ENCODE measurements around the gene SND1. TPM values are rescaled to one million over a fixed set of nuclear protein-coding genes. Genes with fewer than 3 reads are reported as not detected.

SND1 gene
- total and polyA plus RNA-seq, 7 experiments from 2014 or later, result 68.6 to 253 (median 137) TPM

- Histone ChIP-seq H3K36me3 (ENCODE audit: control insufficient read depth in 2 of 3, insufficient read depth in 3 of 3, low read length in 3 of 3) (peaks cover 0 to 14% (median 0%) of the 10 kb centered on the region in 3 experiments), H3K4me3 (ENCODE audit: low read length) (no peak overlapping the region), H3K27me3 (ENCODE audit: control insufficient read depth in 2 of 2, insufficient read depth in 2 of 2, low read length in 2 of 2) (no peaks in the 10 kb centered on the region), H3K4me1 (ENCODE audit: control insufficient read depth in 2 of 2, insufficient read depth in 2 of 2, low read length in 2 of 2) (peaks cover 0 to 9% of the 10 kb centered on the region in 2 donors), H3K27ac (ENCODE audit: low read depth, low read length) (no peak overlapping the region), H3K9me3 (ENCODE audit: control insufficient read depth in 2 of 3, low read length in 3 of 3) (no peaks in the 10 kb centered on the region)
- Mint-ChIP-seq H3K27ac (peak overlapping the region in 8 of 9 donors; percentile 1 to 81 (median 44)), H3K36me3 (peaks cover 0 to 26% (median 2%) of the 10 kb centered on the region in 5 donors), H3K4me1 (peaks cover 23 to 64% (median 42%) of the 10 kb centered on the region in 7 donors), H3K4me3 (peak overlapping the region; percentile 20 to 88 (median 72)), H3K27me3 (no peaks in the 10 kb centered on the region), H3K9me3 (no peaks in the 10 kb centered on the region)
- ATAC-seq, result no peak
- intact Hi-C loops (cut with micrococcal nuclease), result loop anchor here in 1 of 2 donors (1.0 kb wide), 1 partner anchor 12 kb away; no protein-coding TSS in a partner anchor
- POLR2A ChIA-PET, result interaction anchor here (0.5 kb wide), 1 partner anchor 38 kb away, joined by 3 read pairs; no protein-coding TSS in a partner anchor
- DNase-seq, result peak in 5 of 9 donors; percentile 14 to 26 (median 20)
- CTCF ChIA-PET, result no interaction called here
Observed at GRCh38 chr7:128071376-128071775, 419.4 kb downstream of the SND1 start.

GRCh38 chr7:128071801-128072200 is 419.8 kb downstream of the SND1 start:
- H3K4me3 Mint-ChIP-seq, result peak overlapping the region in 9 of 10 donors; percentile 49 to 88 (median 73)
- H3K27ac Mint-ChIP-seq, result peak overlapping the region in 7 of 9 donors; percentile 1 to 81 (median 44)
- H3K36me3 Mint-ChIP-seq, result peaks cover 0 to 23% (median 2%) of the 10 kb centered on the region in 5 donors
- H3K4me1 Mint-ChIP-seq, result peaks cover 23 to 62% (median 42%) of the 10 kb centered on the region in 7 donors
- H3K4me1 ChIP-seq (ENCODE audit: control insufficient read depth in 2 of 2, insufficient read depth in 2 of 2, low read length in 2 of 2), result peaks cover 0 to 9% of the 10 kb centered on the region in 2 donors
- POLR2A ChIA-PET, result interaction anchor here (0.5 kb wide), 1 partner anchor 37 kb away, joined by 3 read pairs; no protein-coding TSS in a partner anchor
- intact Hi-C loops (cut with micrococcal nuclease), result loop anchor here in 1 of 2 donors (1.0 kb wide), 1 partner anchor 12 kb away; no protein-coding TSS in a partner anchor
- no peak for DNase-seq
- H3K9me3 ChIP-seq (ENCODE audit: control insufficient read depth in 2 of 3, low read length in 3 of 3), result no peaks in the 10 kb centered on the region
- H3K36me3 ChIP-seq (ENCODE audit: control insufficient read depth in 2 of 3, insufficient read depth in 3 of 3, low read length in 3 of 3), result peaks cover 0 to 18% (median 0%) of the 10 kb centered on the region in 3 experiments
- no peaks in the 10 kb centered on the region for H3K9me3 Mint-ChIP-seq
- H3K27me3 Mint-ChIP-seq, result no peaks in the 10 kb centered on the region
- CTCF ChIA-PET, result no interaction called here
- no peak for ATAC-seq
- H3K27me3 ChIP-seq (ENCODE audit: control insufficient read depth in 2 of 2, insufficient read depth in 2 of 2, low read length in 2 of 2), result no peaks in the 10 kb centered on the region
- no peak overlapping the region for H3K4me3 ChIP-seq (ENCODE audit: low read length)
- H3K27ac ChIP-seq (ENCODE audit: low read depth, low read length), result no peak overlapping the region

- no peaks in the 10 kb centered on the region for H3K9me3 ChIP-seq (ENCODE audit: control insufficient read depth in 2 of 3, low read length in 3 of 3)
- CTCF ChIA-PET, result no interaction called here
- peaks cover 0 to 9% of the 10 kb centered on the region in 2 donors for H3K4me1 ChIP-seq (ENCODE audit: control insufficient read depth in 2 of 2, insufficient read depth in 2 of 2, low read length in 2 of 2)
- H3K36me3 Mint-ChIP-seq, result peaks cover 0 to 21% (median 2%) of the 10 kb centered on the region in 5 donors
- ATAC-seq (no peak), DNase-seq (no peak)
- H3K27me3 Mint-ChIP-seq, result no peaks in the 10 kb centered on the region
- POLR2A ChIA-PET, result no interaction called here
- H3K27ac Mint-ChIP-seq, result peak overlapping the region in 1 of 9 donors; percentile 22
- no peaks in the 10 kb centered on the region for H3K27me3 ChIP-seq (ENCODE audit: control insufficient read depth in 2 of 2, insufficient read depth in 2 of 2, low read length in 2 of 2)
- peaks cover 15 to 43% (median 29%) of the 10 kb centered on the region in 7 donors for H3K4me1 Mint-ChIP-seq
- intact Hi-C loops (cut with micrococcal nuclease), result no loop called here
- H3K27ac ChIP-seq (ENCODE audit: low read depth, low read length), result no peak overlapping the region
- no peaks in the 10 kb centered on the region for H3K9me3 Mint-ChIP-seq
- H3K36me3 ChIP-seq (ENCODE audit: control insufficient read depth in 2 of 3, insufficient read depth in 3 of 3, low read length in 3 of 3), result peaks cover 0 to 34% (median 0%) of the 10 kb centered on the region in 3 experiments
- no peak overlapping the region for H3K4me3 ChIP-seq (ENCODE audit: low read length)
- peak overlapping the region in 1 of 10 donors; percentile 51 for H3K4me3 Mint-ChIP-seq
Observed at GRCh38 chr7:128073671-128074310, 421.8 kb downstream of the SND1 start.

- ChIA-PET CTCF (no interaction called here), POLR2A (no interaction called here)
- no peaks in the 10 kb centered on the region for H3K9me3 Mint-ChIP-seq
- H3K4me3 Mint-ChIP-seq, result peak overlapping the region in 1 of 10 donors; percentile 51
- no peaks in the 10 kb centered on the region for H3K27me3 Mint-ChIP-seq
- peaks cover 15 to 37% (median 26%) of the 10 kb centered on the region in 7 donors for H3K4me1 Mint-ChIP-seq
- no peak overlapping the region for H3K4me3 ChIP-seq (ENCODE audit: low read length)
- intact Hi-C loops (cut with micrococcal nuclease), result no loop called here
- H3K9me3 ChIP-seq (ENCODE audit: control insufficient read depth in 2 of 3, low read length in 3 of 3), result no peaks in the 10 kb centered on the region
- H3K27ac Mint-ChIP-seq, result no peak overlapping the region
- ATAC-seq (no peak), DNase-seq (no peak)
- peaks cover 0 to 19% (median 2%) of the 10 kb centered on the region in 5 donors for H3K36me3 Mint-ChIP-seq
- no peak overlapping the region for H3K27ac ChIP-seq (ENCODE audit: low read depth, low read length)
- H3K27me3 ChIP-seq (ENCODE audit: control insufficient read depth in 2 of 2, insufficient read depth in 2 of 2, low read length in 2 of 2), result no peaks in the 10 kb centered on the region
- peaks cover 0 to 38% (median 0%) of the 10 kb centered on the region in 3 experiments for H3K36me3 ChIP-seq (ENCODE audit: control insufficient read depth in 2 of 3, insufficient read depth in 3 of 3, low read length in 3 of 3)
- peaks cover 0 to 9% of the 10 kb centered on the region in 2 donors for H3K4me1 ChIP-seq (ENCODE audit: control insufficient read depth in 2 of 2, insufficient read depth in 2 of 2, low read length in 2 of 2)
Observed at GRCh38 chr7:128074336-128074735, 422.3 kb downstream of the SND1 start.

GRCh38 chr7:128074736-128075135 is 422.7 kb downstream of the SND1 start:
- POLR2A ChIA-PET, result no interaction called here
- no peak for ATAC-seq
- intact Hi-C loops (cut with micrococcal nuclease), result no loop called here

GRCh38 chr7:128075242-128076095 is 423.5 kb downstream of the SND1 start:
- Mint-ChIP-seq H3K4me3 (no peak overlapping the region), H3K4me1 (peaks cover 11 to 28% (median 19%) of the 10 kb centered on the region in 7 donors), H3K36me3 (peaks cover 0 to 20% (median 2%) of the 10 kb centered on the region in 5 donors), H3K9me3 (no peaks in the 10 kb centered on the region), H3K27me3 (no peaks in the 10 kb centered on the region), H3K27ac (no peak overlapping the region)
- H3K36me3 ChIP-seq (ENCODE audit: control insufficient read depth in 2 of 3, insufficient read depth in 3 of 3, low read length in 3 of 3), result peaks cover 0 to 45% (median 0%) of the 10 kb centered on the region in 3 experiments
- DNase-seq (no peak), ATAC-seq (no peak)
- intact Hi-C loops (cut with micrococcal nuclease), result no loop called here
- POLR2A ChIA-PET, result no interaction called here
- H3K27ac ChIP-seq (ENCODE audit: low read depth, low read length), result no peak overlapping the region
- peaks cover 0 to 9% of the 10 kb centered on the region in 2 donors for H3K4me1 ChIP-seq (ENCODE audit: control insufficient read depth in 2 of 2, insufficient read depth in 2 of 2, low read length in 2 of 2)
- H3K9me3 ChIP-seq (ENCODE audit: control insufficient read depth in 2 of 3, low read length in 3 of 3), result no peaks in the 10 kb centered on the region
- H3K4me3 ChIP-seq (ENCODE audit: low read length), result no peak overlapping the region
- CTCF ChIA-PET, result no interaction called here
- H3K27me3 ChIP-seq (ENCODE audit: control insufficient read depth in 2 of 2, insufficient read depth in 2 of 2, low read length in 2 of 2), result no peaks in the 10 kb centered on the region

More at GRCh38 chr7:128074736-128075135, 422.7 kb downstream of the SND1 start:
- Mint-ChIP-seq H3K9me3 (no peaks in the 10 kb centered on the region), H3K4me3 (no peak overlapping the region), H3K27me3 (no peaks in the 10 kb centered on the region), H3K27ac (no peak overlapping the region), H3K4me1 (peaks cover 15 to 33% (median 24%) of the 10 kb centered on the region in 7 donors), H3K36me3 (peaks cover 0 to 19% (median 2%) of the 10 kb centered on the region in 5 donors)
- Histone ChIP-seq H3K27ac (ENCODE audit: low read depth, low read length) (no peak overlapping the region), H3K4me1 (ENCODE audit: control insufficient read depth in 2 of 2, insufficient read depth in 2 of 2, low read length in 2 of 2) (peaks cover 0 to 9% of the 10 kb centered on the region in 2 donors), H3K36me3 (ENCODE audit: control insufficient read depth in 2 of 3, insufficient read depth in 3 of 3, low read length in 3 of 3) (peaks cover 0 to 41% (median 0%) of the 10 kb centered on the region in 3 experiments), H3K4me3 (ENCODE audit: low read length) (no peak overlapping the region), H3K9me3 (ENCODE audit: control insufficient read depth in 2 of 3, low read length in 3 of 3) (no peaks in the 10 kb centered on the region), H3K27me3 (ENCODE audit: control insufficient read depth in 2 of 2, insufficient read depth in 2 of 2, low read length in 2 of 2) (no peaks in the 10 kb centered on the region)
- no peak for DNase-seq
- CTCF ChIA-PET, result no interaction called here
